GM21381 (cell line): ENCODE measurements around the gene PRKAR1B.
"Not testable (repeated sequence)": the region's sequence is repeated elsewhere in the genome, so short reads cannot be mapped to it uniquely, and the experiment has no call there.

Experiments
- ATAC-seq: cut with Tn5 transposase; IDR thresholded peaks from one replicate; pipeline ENCODE4 v1.9.1; 2021; ENCODE audit warnings: mild to moderate bottlenecking, moderate library complexity; ENCODE audit not compliant: unreplicated experiment

Gene PRKAR1B

GRCh38 chr7:562789-563628 is 164.1 kb downstream of the PRKAR1B start:
- ATAC-seq, result no peak

GRCh38 chr7:562374-562675 is 164.8 kb downstream of the PRKAR1B start:
- no peak for ATAC-seq

GRCh38 chr7:561631-562373 is 165.3 kb downstream of the PRKAR1B start:
- ATAC-seq, result no peak

GRCh38 chr7:560966-561630 is 166.0 kb downstream of the PRKAR1B start:
- no peak for ATAC-seq

GRCh38 chr7:559396-559705 is 167.7 kb downstream of the PRKAR1B start:
- no peak for ATAC-seq

GRCh38 chr7:557558-557881 is 169.6 kb downstream of the PRKAR1B start:
- ATAC-seq, result no peak

- ATAC-seq, result no peak
Measured at GRCh38 chr7:556837-557557, 170.1 kb downstream of the PRKAR1B start.

- ATAC-seq, result no peak
Measured at GRCh38 chr7:556291-556826, 170.7 kb downstream of the PRKAR1B start.

- no peak for ATAC-seq
Measured at GRCh38 chr7:555551-556160, 171.4 kb downstream of the PRKAR1B start.

- ATAC-seq, result no peak
Measured at GRCh38 chr7:553636-554111, 173.4 kb downstream of the PRKAR1B start.

- ATAC-seq, result no peak
Measured at GRCh38 chr7:552868-553635, 174.0 kb downstream of the PRKAR1B start.

GRCh38 chr7:552151-552867 is 174.8 kb downstream of the PRKAR1B start:
- ATAC-seq, result not testable (repeated sequence)

GRCh38 chr7:551615-551970 is 175.5 kb downstream of the PRKAR1B start:
- not testable (repeated sequence) for ATAC-seq

GRCh38 chr7:550881-551614 is 176.0 kb downstream of the PRKAR1B start:
- ATAC-seq, result no peak

GRCh38 chr7:549891-550625 is 177.0 kb downstream of the PRKAR1B start:
- ATAC-seq, result no peak

- ATAC-seq, result no peak
Measured at GRCh38 chr7:549066-549890, 177.8 kb downstream of the PRKAR1B start.

- no peak for ATAC-seq
Measured at GRCh38 chr7:548401-548800, 178.7 kb downstream of the PRKAR1B start.
